PC-9 (cell line): ENCODE measurements around the gene MRTO4. TPM values are rescaled to one million over a fixed set of nuclear protein-coding genes. Genes with fewer than 3 reads are reported as not detected.
"Not testable (repeated sequence)": the region's sequence is repeated elsewhere in the genome, so short reads cannot be mapped to it uniquely, and the experiment has no call there.

ENCODE experiments used
- BruUV-seq: library from RNA; stranded (reverse); fragments of 400-500 nt; replicated peaks from 2 replicates; lab custom pipeline; 2021; lab: Mats Ljungman, UMichigan
- CTCF ChIA-PET: fragments of 300-600 bp; sonication (Branson Sonifier 250); formaldehyde crosslinking; loops from one replicate; lab custom pipeline; 2022; ENCODE audit warnings: antibody characterized with exemption; lab: Charles Lee
- POLR2A ChIA-PET: fragments of 300-600 bp; sonication (Branson Sonifier 250); formaldehyde crosslinking; loops from one replicate; lab custom pipeline; 2022; ENCODE audit warnings: antibody characterized with exemption; ENCODE audit not compliant: unreplicated experiment; lab: Charles Lee
- DNase-seq, 2 experiments: peaks; one replicate each; pipeline versions ENCODE4 v3.0.0 to v3.0.0-alpha.2; 2015 to 2022; ENCODE audit warnings: mixed read lengths in 1 of 2
- H2AFZ ChIP-seq: fragments of 200-600 bp; sonication (generic); 2 replicates; pipeline ENCODE4 v1.8.1; 2017; ENCODE audit warnings: antibody characterized with exemption
- H3F3A ChIP-seq: fragments of 200-600 bp; sonication (generic); 2 replicates; pipeline ENCODE4 v1.8.1; 2017; ENCODE audit warnings: antibody characterized with exemption, mild to moderate bottlenecking, low read depth; ENCODE audit not compliant: insufficient read depth
- H3K27ac ChIP-seq: fragments of 200-600 bp; sonication (generic); 2 replicates; pipeline ENCODE4 v1.6.1; 2016; ENCODE audit warnings: mixed run types
- H3K27me3 ChIP-seq: fragments of 200-600 bp; sonication (generic); 2 replicates; pipeline ENCODE4 v1.6.1; 2016; ENCODE audit warnings: low read depth, mixed run types; ENCODE audit not compliant: insufficient read depth
- H3K36me3 ChIP-seq: fragments of 200-600 bp; sonication (generic); 2 replicates; pipeline ENCODE4 v1.6.1; 2016; ENCODE audit warnings: low read depth, mixed run types
- H3K4me1 ChIP-seq: fragments of 200-600 bp; sonication (generic); replicated peaks from 2 replicates; pipeline ENCODE4 v1.6.1; 2016; ENCODE audit warnings: mixed run types; ENCODE audit not compliant: insufficient read depth
- H3K4me2 ChIP-seq: fragments of 200-600 bp; sonication (generic); 2 replicates; pipeline ENCODE4 v1.6.1; 2017; ENCODE audit warnings: mixed run types
- H3K4me3 ChIP-seq: fragments of 200-600 bp; sonication (generic); 2 replicates; pipeline ENCODE4 v1.6.1; 2016; ENCODE audit warnings: mixed run types
- H3K79me2 ChIP-seq: fragments of 200-600 bp; sonication (generic); 2 replicates; pipeline ENCODE4 v1.6.1; 2017; ENCODE audit warnings: low read depth, mixed run types
- H3K9me2 ChIP-seq: fragments of 200-600 bp; sonication (generic); 2 replicates; pipeline ENCODE4 v1.8.1; 2017; ENCODE audit warnings: mild to moderate bottlenecking; ENCODE audit not compliant: insufficient read depth
- H3K9me3 ChIP-seq: fragments of 200-600 bp; sonication (generic); 2 replicates; pipeline ENCODE4 v1.8.1; 2016; ENCODE audit warnings: low read depth; ENCODE audit not compliant: insufficient read depth
- H4K20me1 ChIP-seq: fragments of 200-600 bp; sonication (generic); 2 replicates; pipeline ENCODE4 v1.8.1; 2017; ENCODE audit not compliant: insufficient read depth
- EZH2 ChIP-seq: fragments of 200-600 bp; sonication (generic); IDR thresholded peaks from 2 replicates; pipeline ENCODE4 v1.8.0; 2017; ENCODE audit warnings: antibody characterized with exemption, low read depth
- intact Hi-C: fragments of 100-400 bp; cut with micrococcal nuclease; formaldehyde crosslinking; loops from one replicate; pipeline ENCODE4 v1.10.0; 2022; ENCODE audit not compliant: unreplicated experiment
- total RNA-seq: library from RNA; stranded (reverse); gene quantifications from 2 replicates; pipeline ENCODE4 v1.2.3, GENCODE V29; 2021
- TF ChIP-seq, protein P1 (sequence below): fragments of 200-600 bp; sonication (generic); conservative IDR thresholded peaks from 2 replicates; pipeline ENCODE4 v1.6.1; 2017; ENCODE audit warnings: mixed run types, antibody characterized with exemption, mild to moderate bottlenecking, moderate library complexity

Gene MRTO4
- total RNA-seq, 1 experiment from 2014 or later = 29.0 TPM

DNA sequence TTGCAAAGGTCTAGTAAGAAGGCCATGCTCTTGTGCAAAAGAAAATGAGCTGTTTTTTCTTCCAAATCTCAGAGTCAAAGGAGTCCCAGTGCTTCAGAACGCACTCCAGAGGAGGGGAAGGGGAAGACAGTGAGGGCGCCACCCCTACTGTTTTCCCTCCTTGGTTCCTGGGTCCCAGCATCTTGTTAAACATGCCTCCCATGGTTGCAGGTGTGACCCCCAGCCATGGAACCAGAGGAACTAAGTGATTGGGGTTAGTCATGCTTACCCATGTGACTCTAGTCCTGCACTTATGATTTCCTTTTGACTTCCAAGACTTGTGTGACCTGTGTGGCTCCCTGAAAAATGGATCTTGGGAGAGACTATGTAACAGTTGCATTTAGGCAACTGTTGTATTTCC, 43.0 kb downstream of the MRTO4 start:
- H3K9me3 ChIP-seq = no peaks in the 10 kb centered on the region
- no peaks in the 10 kb centered on the region for H3K79me2 ChIP-seq
- H2AFZ ChIP-seq = no peak overlapping the region
- no peaks in the 10 kb centered on the region for H3K36me3 ChIP-seq
- H3K27ac ChIP-seq = no peak overlapping the region
- intact Hi-C loops = no loop called here
- CTCF ChIA-PET = no interaction called here
- no peak overlapping the region for H3K4me2 ChIP-seq
- DNase-seq = no peak
- H4K20me1 ChIP-seq = no peaks in the 10 kb centered on the region
- H3K4me3 ChIP-seq = no peak overlapping the region
- no TSS peak for BruUV-seq
- TF ChIP-seq EZH2 = no peak
- TF ChIP-seq, protein P1, sequence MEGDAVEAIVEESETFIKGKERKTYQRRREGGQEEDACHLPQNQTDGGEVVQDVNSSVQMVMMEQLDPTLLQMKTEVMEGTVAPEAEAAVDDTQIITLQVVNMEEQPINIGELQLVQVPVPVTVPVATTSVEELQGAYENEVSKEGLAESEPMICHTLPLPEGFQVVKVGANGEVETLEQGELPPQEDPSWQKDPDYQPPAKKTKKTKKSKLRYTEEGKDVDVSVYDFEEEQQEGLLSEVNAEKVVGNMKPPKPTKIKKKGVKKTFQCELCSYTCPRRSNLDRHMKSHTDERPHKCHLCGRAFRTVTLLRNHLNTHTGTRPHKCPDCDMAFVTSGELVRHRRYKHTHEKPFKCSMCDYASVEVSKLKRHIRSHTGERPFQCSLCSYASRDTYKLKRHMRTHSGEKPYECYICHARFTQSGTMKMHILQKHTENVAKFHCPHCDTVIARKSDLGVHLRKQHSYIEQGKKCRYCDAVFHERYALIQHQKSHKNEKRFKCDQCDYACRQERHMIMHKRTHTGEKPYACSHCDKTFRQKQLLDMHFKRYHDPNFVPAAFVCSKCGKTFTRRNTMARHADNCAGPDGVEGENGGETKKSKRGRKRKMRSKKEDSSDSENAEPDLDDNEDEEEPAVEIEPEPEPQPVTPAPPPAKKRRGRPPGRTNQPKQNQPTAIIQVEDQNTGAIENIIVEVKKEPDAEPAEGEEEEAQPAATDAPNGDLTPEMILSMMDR = no peak
- no peaks in the 10 kb centered on the region for H3F3A ChIP-seq
- no peaks in the 10 kb centered on the region for H3K4me1 ChIP-seq
- POLR2A ChIA-PET = no interaction called here
- no peaks in the 10 kb centered on the region for H3K9me2 ChIP-seq
- H3K27me3 ChIP-seq = no peaks in the 10 kb centered on the region

DNA sequence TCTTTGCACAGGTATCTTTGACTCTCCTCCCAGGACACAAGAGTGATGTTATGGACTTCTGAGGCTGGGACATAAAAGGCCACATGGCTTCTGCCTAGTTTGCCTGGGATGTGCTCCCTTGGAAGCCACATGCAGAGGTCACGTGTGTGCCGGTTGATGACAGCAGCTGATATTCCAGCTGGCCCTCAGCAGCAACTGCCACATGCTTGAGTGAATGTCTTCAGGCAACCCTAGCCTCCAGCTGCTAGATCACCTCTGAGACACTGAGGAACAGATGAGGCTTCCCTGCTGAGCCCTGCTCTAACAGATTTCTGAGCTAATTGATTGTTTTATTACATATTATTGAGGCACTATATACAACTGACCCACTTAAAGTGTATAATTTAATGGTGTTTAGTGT, 48.6 kb downstream of the MRTO4 start:
- Histone ChIP-seq H4K20me1 (no peaks in the 10 kb centered on the region), H3K79me2 (no peaks in the 10 kb centered on the region), H3K9me3 (no peaks in the 10 kb centered on the region), H3K4me3 (no peak overlapping the region), H3K36me3 (no peaks in the 10 kb centered on the region), H3K27ac (no peak overlapping the region), H3K27me3 (no peaks in the 10 kb centered on the region), H3K9me2 (no peaks in the 10 kb centered on the region), H2AFZ (no peak overlapping the region), H3F3A (no peaks in the 10 kb centered on the region), H3K4me1 (no peaks in the 10 kb centered on the region), H3K4me2 (no peak overlapping the region)
- no peak for DNase-seq
- ChIA-PET POLR2A (interaction anchor here (0.8 kb wide), 1 partner anchor 22 kb away, joined by 6 read pairs; no protein-coding TSS in a partner anchor), CTCF (no interaction called here)
- no peak for TF ChIP-seq EZH2
- TF ChIP-seq, protein P1 = no peak
- intact Hi-C loops = no loop called here
- no TSS peak for BruUV-seq

DNA sequence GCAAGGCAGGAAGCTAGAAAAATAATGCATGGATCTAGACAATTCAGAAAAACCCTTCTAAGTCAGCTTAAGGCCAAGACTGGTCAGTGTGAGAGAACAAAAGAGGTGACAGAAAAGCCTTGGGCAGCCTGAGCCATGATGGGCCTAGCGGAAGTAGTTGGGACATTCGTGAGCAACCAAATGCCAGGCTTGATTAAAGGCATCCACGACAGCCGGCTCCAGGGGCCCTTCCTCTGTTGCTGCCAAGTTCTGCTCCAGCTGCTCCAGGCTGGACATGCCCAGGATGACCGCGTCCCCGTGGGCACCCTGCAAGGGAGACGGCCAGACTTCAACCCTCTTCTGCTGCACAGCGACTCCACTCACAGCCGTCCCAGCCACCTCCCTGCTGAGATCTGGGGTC, 52.5 kb downstream of the MRTO4 start:
- BruUV-seq, H3K9me3 ChIP-seq, DNase-seq, H3K27ac ChIP-seq, H3K4me2 ChIP-seq, H3K9me2 ChIP-seq, intact Hi-C loops, H4K20me1 ChIP-seq, CTCF ChIA-PET, H3K27me3 ChIP-seq, H3F3A ChIP-seq, H3K79me2 ChIP-seq, H2AFZ ChIP-seq, POLR2A ChIA-PET, H3K4me1 ChIP-seq, H3K36me3 ChIP-seq, H3K4me3 ChIP-seq: not testable (repeated sequence)

DNA sequence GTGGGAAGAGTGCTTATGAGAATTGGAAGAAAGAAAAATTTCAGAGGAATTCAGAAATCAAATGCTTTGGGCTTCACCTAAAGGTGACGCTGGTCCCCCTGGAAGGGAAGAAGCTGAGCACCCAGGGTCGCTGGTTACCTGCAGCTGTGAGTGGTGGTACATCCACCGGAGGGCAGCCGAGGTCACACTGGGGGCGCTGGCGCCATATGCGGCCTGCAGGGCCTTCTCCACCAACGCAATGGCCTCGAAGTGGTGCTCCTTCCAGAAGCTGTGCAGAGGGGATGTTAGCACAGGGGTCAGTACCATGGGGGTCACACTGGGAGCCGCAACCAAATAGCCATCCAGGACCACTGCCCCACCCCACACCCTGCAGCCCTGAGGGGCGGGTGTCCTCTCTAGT, 54.3 kb downstream of the MRTO4 start:
- H3K4me2 ChIP-seq = no peak overlapping the region
- H3K9me2 ChIP-seq = no peaks in the 10 kb centered on the region
- BruUV-seq = no TSS peak
- H3K9me3 ChIP-seq = no peaks in the 10 kb centered on the region
- no peaks in the 10 kb centered on the region for H3K27me3 ChIP-seq
- DNase-seq = no peak
- H3K36me3 ChIP-seq = no peaks in the 10 kb centered on the region
- no peak overlapping the region for H3K27ac ChIP-seq
- CTCF ChIA-PET = no interaction called here
- H2AFZ ChIP-seq = no peak overlapping the region
- POLR2A ChIA-PET = no interaction called here
- H3K4me3 ChIP-seq = no peak overlapping the region
- intact Hi-C loops = no loop called here
- peaks cover 7% of the 10 kb centered on the region for H3K79me2 ChIP-seq
- no peaks in the 10 kb centered on the region for H3F3A ChIP-seq
- H4K20me1 ChIP-seq = peaks cover 4% of the 10 kb centered on the region; the same call in 1 of the 2 replicates
- H3K4me1 ChIP-seq = no peaks in the 10 kb centered on the region
- no peak for TF ChIP-seq EZH2
- TF ChIP-seq, protein P1 = no peak
